ENCODE data around the gene PKIG.

DNA sequence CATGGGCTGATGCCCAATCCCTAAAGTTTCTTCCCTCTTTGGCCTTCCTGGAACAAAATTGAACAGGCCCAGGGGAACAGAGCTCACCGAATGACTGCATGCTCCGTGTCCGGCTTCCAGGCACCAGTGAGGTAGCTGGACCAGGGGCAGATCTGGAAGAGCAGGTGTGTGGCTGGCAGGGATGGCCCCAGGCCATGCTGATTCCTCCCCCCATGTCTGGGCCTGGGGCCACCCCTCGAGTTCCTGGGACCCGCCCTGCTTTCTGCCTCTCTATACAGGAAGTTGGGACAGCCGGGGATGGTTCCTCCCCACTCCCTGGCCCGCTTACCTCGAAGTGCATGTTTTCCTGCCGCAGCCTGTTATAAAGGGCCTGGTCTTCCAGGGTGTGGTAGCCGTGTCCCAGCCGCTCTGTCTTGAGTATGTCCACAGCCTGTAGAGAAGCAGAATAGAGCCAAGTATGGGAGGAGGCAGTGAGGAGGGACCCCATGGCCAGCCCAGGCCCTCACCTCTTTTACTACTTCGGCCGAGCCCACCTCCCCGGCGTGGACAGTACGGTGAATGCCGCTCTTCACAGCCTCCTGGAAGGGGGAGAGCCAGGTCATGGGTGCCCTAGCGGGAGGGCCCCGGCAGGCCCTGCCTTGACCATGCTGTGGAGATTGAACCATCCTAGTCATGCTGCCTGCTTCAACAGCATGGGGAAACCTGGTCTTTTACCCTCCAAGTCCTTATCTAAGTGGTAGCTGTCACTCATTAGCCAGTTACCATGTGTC is 40.3 kb downstream of the PKIG start:
- TF ChIP-seq, protein P1, sequence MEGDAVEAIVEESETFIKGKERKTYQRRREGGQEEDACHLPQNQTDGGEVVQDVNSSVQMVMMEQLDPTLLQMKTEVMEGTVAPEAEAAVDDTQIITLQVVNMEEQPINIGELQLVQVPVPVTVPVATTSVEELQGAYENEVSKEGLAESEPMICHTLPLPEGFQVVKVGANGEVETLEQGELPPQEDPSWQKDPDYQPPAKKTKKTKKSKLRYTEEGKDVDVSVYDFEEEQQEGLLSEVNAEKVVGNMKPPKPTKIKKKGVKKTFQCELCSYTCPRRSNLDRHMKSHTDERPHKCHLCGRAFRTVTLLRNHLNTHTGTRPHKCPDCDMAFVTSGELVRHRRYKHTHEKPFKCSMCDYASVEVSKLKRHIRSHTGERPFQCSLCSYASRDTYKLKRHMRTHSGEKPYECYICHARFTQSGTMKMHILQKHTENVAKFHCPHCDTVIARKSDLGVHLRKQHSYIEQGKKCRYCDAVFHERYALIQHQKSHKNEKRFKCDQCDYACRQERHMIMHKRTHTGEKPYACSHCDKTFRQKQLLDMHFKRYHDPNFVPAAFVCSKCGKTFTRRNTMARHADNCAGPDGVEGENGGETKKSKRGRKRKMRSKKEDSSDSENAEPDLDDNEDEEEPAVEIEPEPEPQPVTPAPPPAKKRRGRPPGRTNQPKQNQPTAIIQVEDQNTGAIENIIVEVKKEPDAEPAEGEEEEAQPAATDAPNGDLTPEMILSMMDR (IDR thresholded peaks at IDR 0.05; ENCODE audit: extremely low read depth in 1 of 2, insufficient read depth in 1 of 2, low read depth in 1 of 2, low read length in 2 of 2): no peak
- no peak for TF ChIP-seq POLR2A (IDR thresholded peaks at IDR 0.05; ENCODE audit: low read depth, low read length)
- no peak for TF ChIP-seq EZH2 (IDR thresholded peaks at IDR 0.05; ENCODE audit: borderline replicate concordance, low read depth, low read length, severe bottlenecking)
- TF ChIP-seq FOS (IDR thresholded peaks at IDR 0.05; ENCODE audit: borderline replicate concordance, insufficient read depth, low read length): no peak
